Ovary (tissue), 3 donors: ENCODE results near the gene PSMB8.

Experiments used
- CTCF ChIP-seq, 3 donors: fragments of 450-650 bp in 2 of 3; fragments of 200-600 bp in 1 of 3; IDR thresholded peaks; one replicate each; pipeline versions ENCODE4 v1.5.1 to v1.8.0; 2016 to 2022; ENCODE audit warnings: antibody characterized with exemption in 3 of 3, mild to moderate bottlenecking in 1 of 3
- POLR2A ChIP-seq: fragments of 450-650 bp; IDR thresholded peaks from one replicate; pipeline ENCODE4 v1.6.1; 2017; ENCODE audit warnings: antibody characterized with exemption, mild to moderate bottlenecking, moderate library complexity
- donor health status: DM: no; HTN: no; CAD: no.

GRCh38 chr6:32847795-32848194, 3.9 kb upstream of the PSMB8 start:
- TF ChIP-seq CTCF (IDR thresholded peaks at IDR 0.05) (no peak), POLR2A (no peak)
